GM12864 (cell line): ENCODE results near the gene SMIM20.

Source experiments
- DNase-seq: peaks from one replicate; pipeline ENCODE4 v3.0.0-alpha.2; 2011; ENCODE audit warnings: low read depth
- H3K4me3 ChIP-seq: 2 replicates; pipeline ENCODE4 v1.5.1; 2011; ENCODE audit warnings: mild to moderate bottlenecking, low read depth, low read length, control low read depth
- CTCF ChIP-seq: IDR thresholded peaks from 2 replicates; pipeline ENCODE4 v1.5.1; 2011; ENCODE audit warnings: low read depth, mild to moderate bottlenecking, moderate library complexity, low read length, control low read depth, inconsistent platforms; ENCODE audit errors: missing control alignments

The SMIM20 gene

DNA sequence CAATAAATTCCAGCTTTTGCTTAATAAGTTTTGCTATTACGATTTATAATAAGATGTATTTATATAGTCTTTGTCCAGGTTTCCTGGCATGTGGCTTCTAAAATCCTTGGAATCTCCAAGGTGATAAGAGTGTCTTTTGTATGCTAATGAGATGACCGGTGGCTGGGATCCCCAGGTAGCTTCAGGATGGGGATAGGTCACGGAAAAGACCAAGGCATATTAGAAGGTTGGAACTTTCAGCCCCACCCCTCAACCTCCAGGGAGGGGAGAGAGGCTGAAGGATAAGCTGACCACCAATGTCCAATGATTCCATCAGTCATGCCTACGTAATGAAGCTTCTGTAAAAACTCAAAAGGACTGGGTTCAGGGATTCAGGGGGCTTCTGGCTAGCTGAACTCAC, 41.7 kb downstream of the SMIM20 start:
- DNase-seq: no peak
- no peak for TF ChIP-seq CTCF
- no peak overlapping the region for H3K4me3 ChIP-seq

- no peak for DNase-seq
- TF ChIP-seq CTCF: no peak
- H3K4me3 ChIP-seq: no peak overlapping the region
Observed at GRCh38 chr4:25956260-25956659, 42.2 kb downstream of the SMIM20 start.

- TF ChIP-seq CTCF: no peak
- H3K4me3 ChIP-seq: no peak overlapping the region
- DNase-seq: no peak
Observed at GRCh38 chr4:25958110-25958509, 44.1 kb downstream of the SMIM20 start.

DNA sequence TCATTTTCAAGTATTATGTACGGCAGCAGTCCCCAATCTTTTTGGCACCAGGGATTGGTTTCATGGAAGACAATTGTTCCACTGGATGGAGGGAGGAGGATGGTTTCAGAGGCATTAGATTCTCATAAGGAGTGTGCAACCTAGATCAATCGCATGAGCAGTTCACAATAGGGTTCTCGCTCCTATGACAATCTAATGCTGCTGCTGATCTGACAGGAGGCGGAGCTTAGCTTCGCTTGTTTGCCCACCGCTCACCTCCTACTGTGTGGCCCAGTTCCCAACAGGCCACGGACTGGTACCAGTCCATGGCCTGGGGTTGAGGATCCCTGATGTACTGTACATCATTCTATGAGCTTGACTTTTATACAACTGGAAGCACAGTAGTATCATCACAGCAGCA, 48.4 kb downstream of the SMIM20 start:
- no peak for DNase-seq
- TF ChIP-seq CTCF: no peak
- no peak overlapping the region for H3K4me3 ChIP-seq

DNA sequence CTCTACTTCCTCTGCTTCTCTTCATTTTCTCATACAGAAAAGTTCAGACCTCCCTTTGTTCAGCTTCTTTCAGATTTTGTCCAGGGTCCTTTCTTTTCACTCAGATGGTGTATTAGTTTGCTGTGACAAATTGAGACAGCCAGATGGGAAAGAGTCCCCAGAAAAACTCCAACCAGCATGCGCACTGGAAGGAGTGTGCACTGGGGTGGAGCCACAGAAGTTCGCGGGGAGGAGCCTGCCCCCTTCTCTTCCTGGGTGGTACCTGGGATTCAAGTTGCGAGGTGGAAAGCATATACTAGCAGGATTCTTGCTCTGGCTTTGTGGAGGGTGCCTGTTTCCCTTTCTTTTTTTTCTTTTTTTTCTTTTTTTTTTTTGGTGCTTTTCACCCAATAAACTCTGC, 51.6 kb downstream of the SMIM20 start:
- H3K4me3 ChIP-seq: no peak overlapping the region
- no peak for DNase-seq
- TF ChIP-seq CTCF: no peak

DNA sequence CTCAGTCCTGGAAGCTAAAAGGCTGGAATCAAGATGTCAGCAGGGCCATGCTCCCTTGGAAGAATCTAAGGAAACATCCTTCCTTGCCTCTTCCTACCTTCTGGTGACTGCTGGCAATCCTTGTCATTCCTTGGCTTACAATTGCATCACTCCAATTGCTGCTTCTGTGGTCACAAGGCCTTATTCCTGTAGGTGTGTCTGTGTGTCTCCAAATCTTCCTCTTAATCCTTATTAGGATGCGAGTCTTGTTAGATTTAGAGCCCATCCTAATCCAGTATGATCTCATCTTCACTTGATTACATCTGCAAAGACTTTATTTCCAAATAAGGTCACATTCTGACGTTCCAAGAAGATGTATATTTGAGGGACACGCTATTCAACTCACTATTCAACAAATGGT, 52.2 kb downstream of the SMIM20 start:
- no peak for DNase-seq
- no peak for TF ChIP-seq CTCF

DNA sequence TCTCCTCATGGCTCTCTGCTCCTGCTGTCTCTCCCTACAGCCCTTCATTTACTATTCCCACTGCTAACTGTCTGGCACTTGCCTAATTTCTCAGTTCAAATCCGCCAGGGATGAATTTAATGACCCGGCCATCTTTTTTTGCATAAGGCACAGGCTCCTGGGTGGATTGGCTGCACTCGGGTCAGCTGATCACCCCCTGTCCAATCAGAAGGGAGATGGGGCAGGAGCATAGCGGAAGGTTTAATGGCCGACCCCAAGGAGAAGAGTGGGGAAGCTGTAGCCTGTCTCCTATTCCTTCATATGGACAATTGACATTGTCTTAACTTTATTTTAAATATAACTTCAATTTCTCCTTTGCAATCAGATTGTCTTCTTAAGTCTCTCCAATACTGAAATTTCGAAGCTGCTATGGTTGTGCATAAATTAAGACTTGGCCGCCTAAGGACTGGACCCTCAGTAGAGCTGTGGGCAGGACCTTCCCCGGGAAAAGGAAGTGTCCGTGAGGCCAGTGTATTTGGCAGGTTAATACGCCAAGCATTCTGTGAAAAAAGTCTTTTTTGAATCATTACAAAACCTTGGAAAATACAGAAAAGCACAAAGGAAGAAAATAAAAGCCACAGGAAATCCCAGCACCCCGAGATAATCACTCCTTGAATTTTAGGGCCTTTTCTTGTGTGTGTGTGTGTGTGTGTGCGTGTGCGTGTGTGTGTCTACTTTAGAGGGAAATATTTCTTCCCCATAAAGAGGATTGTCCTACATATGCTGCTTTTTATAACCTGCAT, 55.5 kb downstream of the SMIM20 start:
- H3K4me3 ChIP-seq: no peak overlapping the region
- no peak for TF ChIP-seq CTCF
- no peak for DNase-seq

More for the DNA sequence above, 52.2 kb downstream of the SMIM20 start:
- no peak overlapping the region for H3K4me3 ChIP-seq
